GM18868 (cell line): ENCODE results near the gene SCAMP3.

Experiments
- ATAC-seq: cut with Tn5 transposase; IDR thresholded peaks from one replicate; pipeline ENCODE4 v1.9.1; 2021; ENCODE audit warnings: mild to moderate bottlenecking, moderate library complexity; ENCODE audit not compliant: unreplicated experiment

SCAMP3 gene

GRCh38 chr1:155285631-155286044 lies 23.5 kb upstream of the SCAMP3 start:
- no peak for ATAC-seq

GRCh38 chr1:155285063-155285462 lies 22.9 kb upstream of the SCAMP3 start:
- ATAC-seq, result no peak

- no peak for ATAC-seq
Measured at GRCh38 chr1:155284476-155284875, 22.3 kb upstream of the SCAMP3 start.

- no peak for ATAC-seq
Measured at GRCh38 chr1:155282488-155283091, 20.4 kb upstream of the SCAMP3 start.

- no peak for ATAC-seq
Measured at GRCh38 chr1:155279268-155279667, 17.1 kb upstream of the SCAMP3 start.

- ATAC-seq, result no peak
Measured at GRCh38 chr1:155278689-155279160, 16.6 kb upstream of the SCAMP3 start.

- ATAC-seq, result no peak
Measured at GRCh38 chr1:155277902-155278688, 15.9 kb upstream of the SCAMP3 start.

- peak; percentile 74 for ATAC-seq
Measured at GRCh38 chr1:155277070-155277901, 15.1 kb upstream of the SCAMP3 start, which contains the start of gene HCN3. HCN3 (plus strand) TSS chr1:155277463; CDS start chr1:155277591, 128 bp downstream.

- peak; percentile 78 for ATAC-seq
Measured at GRCh38 chr1:155273343-155274245, 11.4 kb upstream of the SCAMP3 start, which contains the start of gene CLK2. CLK2 (minus strand) TSS chr1:155273504; CDS start chr1:155270977, 2,527 bp downstream.

GRCh38 chr1:155272466-155273342 lies 10.5 kb upstream of the SCAMP3 start:
- ATAC-seq, result peak; percentile 28

- ATAC-seq, result no peak
Measured at GRCh38 chr1:155269381-155269780, 7.2 kb upstream of the SCAMP3 start.

GRCh38 chr1:155268630-155269029 lies 6.5 kb upstream of the SCAMP3 start:
- ATAC-seq, result no peak

GRCh38 chr1:155267373-155267772 lies 5.2 kb upstream of the SCAMP3 start:
- no peak for ATAC-seq

- no peak for ATAC-seq
Measured at GRCh38 chr1:155266553-155266952, 4.4 kb upstream of the SCAMP3 start.

GRCh38 chr1:155263067-155263466 lies 907 bp upstream of the SCAMP3 start:
- ATAC-seq, result no peak

- ATAC-seq, result no peak
Measured at GRCh38 chr1:155261493-155261851, 688 bp downstream of the SCAMP3 start.

- no peak for ATAC-seq
Measured at GRCh38 chr1:155260276-155260675, 1.9 kb downstream of the SCAMP3 start.

GRCh38 chr1:155256058-155256852 lies 5.9 kb downstream of the SCAMP3 start:
- no peak for ATAC-seq
